GM12892 (cell line): Measurements from ENCODE around the gene PHC2.

Source experiments
- POLR2A ChIP-seq: IDR thresholded peaks from 2 replicates; pipeline ENCODE4 v1.6.1; 2011; ENCODE audit warnings: low read depth, low read length, control low read depth
- POLR2AphosphoS5 ChIP-seq: IDR thresholded peaks from 2 replicates; pipeline ENCODE4 v1.6.1; 2011; ENCODE audit warnings: low read depth, low read length, control low read depth
- TAF1 ChIP-seq: IDR thresholded peaks from 2 replicates; pipeline ENCODE4 v1.6.1; 2011; ENCODE audit warnings: low read depth, mild to moderate bottlenecking, control low read depth, low read length, borderline replicate concordance

GRCh38 chr1:33349778-33350610 is 80.9 kb downstream of the PHC2 start:
- TF ChIP-seq POLR2A, result peak; percentile 91; the same call in 1 of the 2 replicates
- TF ChIP-seq TAF1, result peak; percentile 44; the same call in 1 of the 2 replicates
- TF ChIP-seq POLR2AphosphoS5, result peak; percentile 90
